ENCODE results near the gene TASP1. TPM values are rescaled to one million over a fixed set of nuclear protein-coding genes. Genes with fewer than 3 reads are reported as not detected.
"Not testable (repeated sequence)": the region's sequence is repeated elsewhere in the genome, so short reads cannot be mapped to it uniquely, and the experiment has no call there.

Gene TASP1
- total and polyA plus RNA-seq, 2 donors from 2014 or later: 6.0 to 22.7 TPM

GRCh38 chr20:13625304-13625979, 13.3 kb downstream of the TASP1 start:
- FAIRE-seq (no peak), DNase-seq (no peak)
- Histone ChIP-seq H3K27ac (ENCODE audit: low read depth in 2 of 2, low read length in 2 of 2) (no peak overlapping the region), H3K36me3 (ENCODE audit: control insufficient read depth in 2 of 3, insufficient read depth in 3 of 3, low read length in 3 of 3) (peaks cover 0 to 14% (median 0%) of the 10 kb centered on the region in 3 donors), H3K4me3 (ENCODE audit: low read length in 3 of 3) (no peak overlapping the region), H3K9ac (ENCODE audit: low read length in 3 of 3) (no peak overlapping the region), H3K4me1 (ENCODE audit: control insufficient read depth in 2 of 3, insufficient read depth in 2 of 3, low read depth in 1 of 3, low read length in 3 of 3) (peaks cover 0 to 3% (median 0%) of the 10 kb centered on the region in 3 donors), H3K9me3 (ENCODE audit: control insufficient read depth in 2 of 3, insufficient read depth in 1 of 3, low read length in 3 of 3) (no peaks in the 10 kb centered on the region), H3K27me3 (ENCODE audit: control insufficient read depth, insufficient read depth, low read length) (no peaks in the 10 kb centered on the region)
- TF ChIP-seq CTCF (IDR thresholded peaks at IDR 0.05; ENCODE audit: borderline replicate concordance, extremely low read depth, insufficient read depth): no peak
- intact Hi-C loops (cut with DNase I): no loop called here

GRCh38 chr20:13619415-13619814, 19.3 kb downstream of the TASP1 start:
- H3K9me3 ChIP-seq (ENCODE audit: control insufficient read depth in 2 of 3, insufficient read depth in 1 of 3, low read length in 3 of 3); H3K36me3 ChIP-seq (ENCODE audit: control insufficient read depth in 2 of 3, insufficient read depth in 3 of 3, low read length in 3 of 3); H3K27me3 ChIP-seq (ENCODE audit: control insufficient read depth, insufficient read depth, low read length); H3K9ac ChIP-seq (ENCODE audit: low read length in 3 of 3); H3K27ac ChIP-seq (ENCODE audit: low read depth in 2 of 2, low read length in 2 of 2); intact Hi-C loops (cut with DNase I); DNase-seq; FAIRE-seq; H3K4me3 ChIP-seq (ENCODE audit: low read length in 3 of 3); H3K4me1 ChIP-seq (ENCODE audit: control insufficient read depth in 2 of 3, insufficient read depth in 2 of 3, low read depth in 1 of 3, low read length in 3 of 3): not testable (repeated sequence)

GRCh38 chr20:13618456-13618855, 20.3 kb downstream of the TASP1 start:
- H3K9me3 ChIP-seq (ENCODE audit: control insufficient read depth in 2 of 3, insufficient read depth in 1 of 3, low read length in 3 of 3); H3K9ac ChIP-seq (ENCODE audit: low read length in 3 of 3); intact Hi-C loops (cut with DNase I); FAIRE-seq; H3K27me3 ChIP-seq (ENCODE audit: control insufficient read depth, insufficient read depth, low read length); DNase-seq; H3K4me3 ChIP-seq (ENCODE audit: low read length in 3 of 3); H3K4me1 ChIP-seq (ENCODE audit: control insufficient read depth in 2 of 3, insufficient read depth in 2 of 3, low read depth in 1 of 3, low read length in 3 of 3); H3K27ac ChIP-seq (ENCODE audit: low read depth in 2 of 2, low read length in 2 of 2); H3K36me3 ChIP-seq (ENCODE audit: control insufficient read depth in 2 of 3, insufficient read depth in 3 of 3, low read length in 3 of 3): not testable (repeated sequence)

GRCh38 chr20:13617585-13617984, 21.1 kb downstream of the TASP1 start:
- intact Hi-C loops (cut with DNase I); H3K27ac ChIP-seq (ENCODE audit: low read depth in 2 of 2, low read length in 2 of 2); FAIRE-seq; H3K4me1 ChIP-seq (ENCODE audit: control insufficient read depth in 2 of 3, insufficient read depth in 2 of 3, low read depth in 1 of 3, low read length in 3 of 3); H3K27me3 ChIP-seq (ENCODE audit: control insufficient read depth, insufficient read depth, low read length); H3K9ac ChIP-seq (ENCODE audit: low read length in 3 of 3); DNase-seq; H3K4me3 ChIP-seq (ENCODE audit: low read length in 3 of 3); H3K9me3 ChIP-seq (ENCODE audit: control insufficient read depth in 2 of 3, insufficient read depth in 1 of 3, low read length in 3 of 3); H3K36me3 ChIP-seq (ENCODE audit: control insufficient read depth in 2 of 3, insufficient read depth in 3 of 3, low read length in 3 of 3): not testable (repeated sequence)

- H3K9me3 ChIP-seq (ENCODE audit: control insufficient read depth in 2 of 3, insufficient read depth in 1 of 3, low read length in 3 of 3); FAIRE-seq; intact Hi-C loops (cut with DNase I): not testable (repeated sequence)
Observed at GRCh38 chr20:13616713-13617112, 22.0 kb downstream of the TASP1 start.

More at GRCh38 chr20:13616713-13617112, 22.0 kb downstream of the TASP1 start:
- not testable (repeated sequence) for H3K4me1 ChIP-seq (ENCODE audit: control insufficient read depth in 2 of 3, insufficient read depth in 2 of 3, low read depth in 1 of 3, low read length in 3 of 3); H3K4me3 ChIP-seq (ENCODE audit: low read length in 3 of 3); H3K27ac ChIP-seq (ENCODE audit: low read depth in 2 of 2, low read length in 2 of 2); H3K36me3 ChIP-seq (ENCODE audit: control insufficient read depth in 2 of 3, insufficient read depth in 3 of 3, low read length in 3 of 3); H3K27me3 ChIP-seq (ENCODE audit: control insufficient read depth, insufficient read depth, low read length); DNase-seq; H3K9ac ChIP-seq (ENCODE audit: low read length in 3 of 3)

Measured in kidney (tissue), 14 donors.